GM18858 (cell line): Measurements from ENCODE around the gene PRLR.
"Not testable (repeated sequence)": the region's sequence is repeated elsewhere in the genome, so short reads cannot be mapped to it uniquely, and the experiment has no call there.

Source experiments
- ATAC-seq: cut with Tn5 transposase; IDR thresholded peaks from one replicate; pipeline ENCODE4 v1.9.1; 2021; ENCODE audit not compliant: unreplicated experiment

Gene PRLR

DNA sequence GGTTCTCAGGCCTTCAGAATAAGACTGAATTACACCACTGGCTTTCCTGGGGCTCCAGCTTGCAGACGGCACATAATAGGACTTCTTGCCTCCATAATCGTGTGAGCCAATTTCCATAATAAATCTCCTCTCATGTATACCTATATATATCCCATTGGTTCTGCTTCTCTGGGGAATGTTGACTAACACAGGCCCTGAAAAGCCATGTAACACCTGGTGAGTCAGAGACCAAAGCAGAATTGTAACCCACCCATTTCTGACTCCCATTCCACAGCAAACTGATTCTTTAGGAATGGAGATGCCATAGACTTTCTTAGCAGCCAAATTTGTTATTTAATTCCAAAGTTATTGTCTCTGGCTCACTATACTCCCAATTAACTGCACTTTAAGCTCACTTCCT, 97.1 kb downstream of the PRLR start:
- no peak for ATAC-seq

DNA sequence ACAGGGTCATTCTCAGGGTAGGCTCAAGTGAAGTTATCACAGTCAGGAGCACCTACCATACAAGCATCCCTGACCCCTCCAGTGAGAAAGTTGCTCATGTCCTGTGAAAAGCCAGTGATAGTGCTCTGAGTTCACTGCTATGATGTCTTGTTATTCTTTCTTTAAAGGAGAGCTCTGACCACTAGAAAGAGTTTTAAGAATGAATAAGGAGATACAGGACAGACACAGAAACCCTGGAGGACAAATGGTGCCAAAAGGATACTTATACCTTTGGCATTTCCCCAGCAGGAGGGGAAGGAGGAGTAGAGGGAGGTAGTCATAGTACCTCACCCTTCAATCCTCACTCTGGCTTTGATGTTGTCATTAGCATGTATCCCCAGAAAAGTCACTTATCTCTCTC, 98.6 kb downstream of the PRLR start:
- ATAC-seq: no peak

- ATAC-seq: no peak
These were observed 100.3 kb downstream of the PRLR start for GRCh38 chr5:35129921-35130485.

DNA sequence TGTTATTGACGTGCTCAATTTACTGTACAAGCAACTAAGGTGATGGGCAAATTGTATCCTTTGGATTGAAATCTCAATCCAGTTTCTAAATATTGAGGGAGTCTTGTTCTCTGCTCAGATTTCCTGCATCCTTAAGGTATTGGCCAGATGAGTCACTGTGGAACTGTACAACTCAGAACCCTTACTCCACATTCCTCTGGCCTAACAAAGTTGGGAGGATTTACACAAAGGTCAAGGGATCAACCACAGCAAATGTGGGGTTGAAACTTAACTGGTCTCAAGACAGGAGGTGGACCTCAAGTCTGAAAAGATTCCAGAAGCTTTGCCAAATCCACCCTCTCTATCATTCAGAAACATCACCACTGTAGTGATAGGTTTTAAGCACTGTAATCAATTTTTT, 101.0 kb downstream of the PRLR start:
- no peak for ATAC-seq

DNA sequence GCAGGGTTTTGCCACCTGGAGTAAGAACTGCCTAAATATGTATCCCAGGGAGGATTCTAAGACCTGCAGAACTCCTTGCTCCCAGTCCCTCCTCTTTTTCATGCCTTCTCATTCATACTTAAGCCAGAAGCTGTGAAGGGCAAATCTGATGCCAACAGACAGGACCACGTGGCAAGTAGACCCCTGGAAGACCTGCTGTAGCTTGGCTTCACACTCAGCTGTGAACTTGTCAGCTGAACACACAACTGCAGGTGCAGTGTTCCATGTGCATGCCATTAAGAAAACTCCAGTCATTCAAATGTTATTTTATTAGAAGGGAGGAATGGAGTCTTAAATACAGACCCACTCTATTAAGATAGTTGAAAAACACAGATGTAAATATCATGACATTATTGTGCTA, 103.3 kb downstream of the PRLR start:
- no peak for ATAC-seq

DNA sequence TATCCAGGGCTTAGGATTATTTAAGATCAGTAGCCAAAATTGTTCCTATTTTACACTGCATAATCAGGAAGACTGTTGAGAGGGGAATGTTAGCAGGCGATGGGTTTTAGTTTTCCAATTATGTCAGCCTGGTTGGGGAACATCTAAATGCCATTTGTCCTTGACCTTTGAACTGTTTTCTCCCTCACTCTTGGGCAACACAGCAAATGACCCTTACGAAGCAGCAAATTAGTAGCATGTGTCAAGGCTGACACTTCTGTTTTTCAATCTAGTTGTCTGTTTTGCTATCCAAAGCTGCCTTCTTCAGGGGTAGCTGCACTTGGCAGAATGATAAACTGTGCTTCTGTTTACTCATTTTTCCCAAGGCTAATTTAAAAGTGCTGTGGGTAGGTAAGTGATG, 104.5 kb downstream of the PRLR start:
- no peak for ATAC-seq

GRCh38 chr5:35124932-35125331, 105.4 kb downstream of the PRLR start:
- no peak for ATAC-seq

DNA sequence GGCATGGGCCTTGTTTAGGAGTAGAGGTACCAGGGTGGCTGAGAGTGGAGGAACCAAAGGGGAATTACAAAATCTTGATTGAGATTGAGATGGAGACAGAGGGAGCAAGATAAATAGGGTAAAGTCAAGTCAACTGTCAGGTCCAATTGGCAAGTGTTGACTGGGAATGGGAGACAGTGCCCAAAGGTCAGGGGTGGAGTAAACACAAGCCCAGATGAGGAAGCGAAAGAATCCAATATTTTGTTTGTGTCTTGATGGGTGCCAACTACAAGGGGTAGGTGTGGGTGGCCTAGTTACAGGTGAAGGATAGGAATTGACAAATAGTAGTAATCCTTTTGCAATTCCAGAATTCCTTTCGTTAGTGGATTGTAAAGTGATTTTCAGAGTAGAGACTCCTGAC, 107.5 kb downstream of the PRLR start:
- no peak for ATAC-seq

DNA sequence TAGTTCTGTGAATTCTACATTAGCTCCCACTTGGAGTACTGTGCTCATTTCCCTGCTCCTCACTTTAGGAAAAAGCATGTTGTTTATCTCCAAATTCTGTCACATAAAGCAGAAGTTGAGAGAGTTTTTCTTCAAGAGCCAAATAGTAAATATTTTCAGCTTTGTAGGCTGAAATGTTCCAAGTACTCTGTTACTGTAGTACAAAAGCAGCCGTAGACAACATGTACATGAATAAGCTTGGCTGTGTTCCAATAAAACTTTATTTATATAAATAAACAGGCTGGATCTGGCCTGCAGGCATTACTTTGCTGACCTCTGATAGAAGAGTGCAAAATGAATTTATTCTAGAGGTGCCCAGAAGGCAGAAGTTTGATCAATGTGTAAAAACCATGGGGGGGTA, 109.6 kb downstream of the PRLR start:
- ATAC-seq: no peak

GRCh38 chr5:35117967-35118366, 112.3 kb downstream of the PRLR start:
- ATAC-seq: no peak

DNA sequence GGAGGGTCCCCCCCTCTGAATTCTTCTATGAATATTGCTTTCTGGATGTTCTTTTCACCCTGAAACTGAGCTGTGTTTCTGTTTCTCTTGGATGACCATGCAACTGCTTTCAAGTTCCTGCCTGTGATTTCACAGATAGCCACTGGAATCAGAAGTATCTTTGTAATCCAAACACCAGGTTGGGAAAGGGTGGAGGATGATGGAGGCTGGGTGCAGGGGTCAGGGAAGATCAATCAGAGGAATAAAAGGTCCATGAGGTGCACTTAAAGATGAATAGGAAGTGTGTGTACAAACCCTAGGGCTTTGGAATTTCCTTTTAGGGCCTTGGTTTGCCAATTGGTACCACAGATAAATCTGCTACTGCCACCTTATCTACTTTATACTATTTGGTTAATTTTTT, 114.4 kb downstream of the PRLR start:
- no peak for ATAC-seq

DNA sequence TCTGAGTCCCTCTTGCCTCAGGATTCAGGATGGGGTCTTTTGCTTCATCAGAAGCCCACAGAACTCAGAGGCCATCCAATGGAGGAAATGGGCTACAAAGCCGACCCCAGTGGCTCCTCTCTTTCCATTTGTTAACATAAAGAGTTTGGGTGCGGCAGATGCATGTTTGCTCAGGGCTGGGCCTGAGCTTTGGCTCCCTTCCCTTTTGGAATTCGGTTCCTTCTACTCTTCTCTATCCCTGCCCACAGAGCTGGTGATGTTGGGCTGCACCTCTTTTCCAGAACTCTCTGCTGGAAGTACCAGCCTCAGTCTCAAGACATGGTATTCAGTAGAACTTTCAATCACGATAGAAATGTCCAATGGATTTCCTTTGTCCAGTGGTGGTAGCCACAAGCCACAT, 115.6 kb downstream of the PRLR start:
- ATAC-seq: no peak

- ATAC-seq: no peak
These were observed 118.0 kb downstream of the PRLR start for GRCh38 chr5:35112300-35112699.

- ATAC-seq: not testable (repeated sequence)
These were observed 125.7 kb downstream of the PRLR start for GRCh38 chr5:35104550-35104949.

GRCh38 chr5:35103637-35104299, 126.5 kb downstream of the PRLR start:
- ATAC-seq: no peak

GRCh38 chr5:35101720-35102119, 128.6 kb downstream of the PRLR start:
- not testable (repeated sequence) for ATAC-seq

DNA sequence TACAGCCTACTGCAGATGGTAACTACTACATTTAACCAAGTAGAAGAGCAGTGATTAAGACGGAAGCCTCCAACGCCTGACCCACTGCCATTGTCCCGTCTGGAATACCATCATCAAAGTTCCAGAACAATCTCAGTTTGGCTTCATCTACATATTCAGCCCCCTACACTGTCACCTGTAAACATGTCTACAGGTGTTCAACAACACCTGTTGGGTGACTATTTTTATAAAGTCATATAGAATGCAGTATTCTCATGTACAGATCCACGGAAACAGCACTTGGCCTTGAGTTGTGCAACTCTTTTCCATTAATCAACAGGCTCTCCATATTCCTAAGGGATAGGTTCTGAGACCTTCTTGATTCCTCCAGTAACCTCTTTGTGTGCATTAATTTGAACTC, 129.3 kb downstream of the PRLR start:
- no peak for ATAC-seq

DNA sequence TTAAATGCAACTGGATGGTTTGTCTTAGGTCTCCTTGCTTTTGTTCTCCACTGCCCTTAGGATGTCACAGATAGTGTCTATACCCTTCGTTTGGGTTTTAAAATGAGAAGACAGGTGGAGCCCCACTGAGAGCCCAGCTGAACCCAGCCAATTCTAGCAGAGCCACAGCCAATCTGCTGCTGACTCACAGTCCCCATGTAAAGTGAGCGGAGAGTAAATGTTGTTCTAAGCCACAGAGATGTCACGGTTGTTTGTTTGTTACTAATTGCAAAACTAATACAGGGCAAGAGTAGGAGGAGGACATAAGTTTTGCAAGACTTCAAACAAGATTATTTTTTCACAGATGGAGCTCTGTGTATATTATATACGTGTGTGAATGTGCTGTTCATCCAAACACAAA, 132.1 kb downstream of the PRLR start:
- no peak for ATAC-seq

GRCh38 chr5:35096932-35097331, 133.4 kb downstream of the PRLR start:
- no peak for ATAC-seq

DNA sequence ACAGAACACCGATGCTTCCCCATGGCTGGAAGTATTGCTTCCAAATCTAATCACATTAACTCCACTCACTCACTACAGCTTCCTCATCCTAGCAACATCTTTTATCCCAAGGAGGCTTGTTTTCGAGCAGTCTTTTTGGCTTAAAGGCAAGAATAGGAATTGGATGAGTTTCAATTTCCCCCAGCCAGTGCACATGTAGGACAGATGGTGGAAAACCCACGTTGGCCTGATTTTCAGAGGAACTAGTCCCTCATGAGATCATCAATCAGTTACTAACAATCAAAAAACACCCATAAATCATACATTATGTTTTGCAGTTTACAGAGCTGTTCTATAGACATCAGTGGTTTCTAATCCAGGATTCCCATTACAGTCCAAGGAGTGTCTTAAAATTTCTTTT, 134.1 kb downstream of the PRLR start:
- ATAC-seq: no peak

- ATAC-seq: no peak
These were observed 134.9 kb downstream of the PRLR start for GRCh38 chr5:35095366-35095765.

DNA sequence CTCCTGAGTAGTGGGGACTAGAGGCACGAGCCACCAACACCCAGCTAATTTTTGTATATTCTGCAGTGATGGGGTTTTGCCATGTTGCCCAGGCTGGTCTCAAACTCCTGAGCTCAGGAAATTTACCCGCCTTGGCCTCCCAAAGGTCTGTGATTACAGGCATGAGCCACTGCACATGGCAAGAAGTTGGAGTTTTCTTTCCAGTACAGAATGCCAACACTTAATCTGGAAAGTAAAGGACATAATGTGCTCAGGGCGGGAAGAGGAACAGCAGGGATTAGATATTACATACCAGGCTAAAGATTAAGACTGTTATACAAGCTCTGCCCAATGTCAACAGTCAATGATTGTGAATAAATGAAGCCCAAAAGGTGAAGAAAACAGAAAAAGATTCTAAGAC, 135.3 kb downstream of the PRLR start:
- no peak for ATAC-seq

DNA sequence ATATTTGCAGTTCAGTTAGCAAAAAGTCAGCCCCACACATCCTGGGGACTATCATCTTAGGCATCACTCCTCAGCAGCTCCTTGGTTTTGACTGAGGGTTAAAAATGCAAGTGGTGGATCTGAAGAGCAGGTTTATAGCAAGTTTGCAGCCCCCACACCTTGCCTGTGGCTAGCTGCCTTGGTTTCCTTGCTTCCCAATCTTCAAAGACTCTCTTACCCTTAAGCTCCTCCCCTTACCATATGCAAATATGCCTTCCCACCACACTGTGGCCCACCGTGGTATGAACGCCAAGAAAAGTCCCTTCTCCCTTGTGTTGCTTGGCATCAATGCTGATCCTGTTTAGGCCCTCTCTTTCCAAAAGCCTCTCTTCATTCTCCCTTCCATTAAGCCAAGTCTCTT, 137.6 kb downstream of the PRLR start:
- no peak for ATAC-seq
